Neutrophil (primary cell): Measurements from ENCODE around the gene ZFAND6.

ENCODE experiments used
- H3K27ac ChIP-seq: fragments of 200-600 bp; sonication (generic); 2 replicates; pipeline ENCODE4 v1.5.1; 2016; ENCODE audit warnings: mild to moderate bottlenecking, moderate library complexity
- H3K27me3 ChIP-seq: fragments of 200-600 bp; sonication (generic); 2 replicates; pipeline ENCODE4 v1.6.0; 2016; ENCODE audit warnings: mild to moderate bottlenecking
- H3K36me3 ChIP-seq: fragments of 200-600 bp; sonication (generic); 2 replicates; pipeline ENCODE4 v1.5.1; 2017
- H3K4me1 ChIP-seq, 2 experiments: fragments of 200-600 bp in 1 of 2; sonication (generic) in 1 of 2; 1 replicate in 1 of 2; 2 replicates in 1 of 2; pipeline versions ENCODE4 v1.5.1 to v1.6.1; 2013 to 2016; ENCODE audit warnings: low read depth in 1 of 2, low read length in 1 of 2, mild to moderate bottlenecking in 1 of 2, moderate library complexity in 1 of 2; ENCODE audit not compliant: control insufficient read depth in 1 of 2, insufficient read depth in 1 of 2
- H3K4me3 ChIP-seq, 2 experiments: fragments of 200-600 bp in 1 of 2; sonication (generic) in 1 of 2; 1 replicate in 1 of 2; 2 replicates in 1 of 2; pipeline ENCODE4 v1.5.1; 2013 to 2016; ENCODE audit warnings: low read depth in 1 of 2, low read length in 1 of 2, mild to moderate bottlenecking in 1 of 2, moderate library complexity in 1 of 2
- H3K9me3 ChIP-seq: fragments of 200-600 bp; sonication (generic); 2 replicates; pipeline ENCODE4 v1.5.1; 2016
- TF ChIP-seq, protein P1 (sequence below): fragments of 200-600 bp; sonication (generic); IDR thresholded peaks from 2 replicates; pipeline ENCODE4 v1.5.1; 2016; ENCODE audit warnings: antibody characterized with exemption

The ZFAND6 gene

GRCh38 chr15:80171787-80172186 lies 112.3 kb downstream of the ZFAND6 start:
- TF ChIP-seq, protein P1, sequence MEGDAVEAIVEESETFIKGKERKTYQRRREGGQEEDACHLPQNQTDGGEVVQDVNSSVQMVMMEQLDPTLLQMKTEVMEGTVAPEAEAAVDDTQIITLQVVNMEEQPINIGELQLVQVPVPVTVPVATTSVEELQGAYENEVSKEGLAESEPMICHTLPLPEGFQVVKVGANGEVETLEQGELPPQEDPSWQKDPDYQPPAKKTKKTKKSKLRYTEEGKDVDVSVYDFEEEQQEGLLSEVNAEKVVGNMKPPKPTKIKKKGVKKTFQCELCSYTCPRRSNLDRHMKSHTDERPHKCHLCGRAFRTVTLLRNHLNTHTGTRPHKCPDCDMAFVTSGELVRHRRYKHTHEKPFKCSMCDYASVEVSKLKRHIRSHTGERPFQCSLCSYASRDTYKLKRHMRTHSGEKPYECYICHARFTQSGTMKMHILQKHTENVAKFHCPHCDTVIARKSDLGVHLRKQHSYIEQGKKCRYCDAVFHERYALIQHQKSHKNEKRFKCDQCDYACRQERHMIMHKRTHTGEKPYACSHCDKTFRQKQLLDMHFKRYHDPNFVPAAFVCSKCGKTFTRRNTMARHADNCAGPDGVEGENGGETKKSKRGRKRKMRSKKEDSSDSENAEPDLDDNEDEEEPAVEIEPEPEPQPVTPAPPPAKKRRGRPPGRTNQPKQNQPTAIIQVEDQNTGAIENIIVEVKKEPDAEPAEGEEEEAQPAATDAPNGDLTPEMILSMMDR, result no peak
- Histone ChIP-seq H3K4me1 (peaks cover 0 to 3% of the 10 kb centered on the region in 2 experiments), H3K27me3 (no peaks in the 10 kb centered on the region), H3K9me3 (no peaks in the 10 kb centered on the region), H3K27ac (no peak overlapping the region), H3K4me3 (no peak overlapping the region), H3K36me3 (peaks cover 10% of the 10 kb centered on the region)

DNA sequence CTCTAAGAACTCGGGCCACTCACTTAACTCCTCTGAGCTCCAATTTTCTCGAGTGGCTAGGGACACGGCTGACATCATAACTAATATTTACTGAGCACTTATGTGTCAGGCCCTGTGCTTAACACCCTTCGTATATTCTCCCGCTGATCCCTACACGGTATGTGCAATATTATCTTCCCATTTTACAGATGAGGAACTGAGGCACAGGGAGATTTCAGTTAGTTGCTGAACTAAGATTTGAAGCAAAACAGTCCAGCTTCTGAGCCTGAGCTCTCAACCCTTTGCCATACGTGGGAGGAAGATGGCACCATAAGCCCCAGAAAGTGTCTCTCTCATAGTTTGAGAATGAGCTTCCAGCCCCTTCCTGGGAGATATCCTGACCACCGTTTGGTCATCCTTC lies 112.9 kb downstream of the ZFAND6 start:
- TF ChIP-seq, protein P1, result no peak
- Histone ChIP-seq H3K27ac (no peak overlapping the region), H3K36me3 (peaks cover 10% of the 10 kb centered on the region)

GRCh38 chr15:80173022-80173759 lies 113.7 kb downstream of the ZFAND6 start:
- H3K4me3 ChIP-seq, result no peak overlapping the region
- TF ChIP-seq, protein P1, result peak; percentile 76
- H3K9me3 ChIP-seq, result no peaks in the 10 kb centered on the region
- peaks cover 10% of the 10 kb centered on the region for H3K36me3 ChIP-seq
- peaks cover 0 to 3% of the 10 kb centered on the region in 2 experiments for H3K4me1 ChIP-seq
- no peak overlapping the region for H3K27ac ChIP-seq
- no peaks in the 10 kb centered on the region for H3K27me3 ChIP-seq

More for the DNA sequence above, 112.9 kb downstream of the ZFAND6 start:
- peaks cover 0 to 3% of the 10 kb centered on the region in 2 experiments for H3K4me1 ChIP-seq
- H3K27me3 ChIP-seq, result no peaks in the 10 kb centered on the region
- no peaks in the 10 kb centered on the region for H3K9me3 ChIP-seq
- no peak overlapping the region for H3K4me3 ChIP-seq

GRCh38 chr15:80174017-80174746 lies 114.7 kb downstream of the ZFAND6 start:
- H3K36me3 ChIP-seq, result peaks cover 10% of the 10 kb centered on the region

DNA sequence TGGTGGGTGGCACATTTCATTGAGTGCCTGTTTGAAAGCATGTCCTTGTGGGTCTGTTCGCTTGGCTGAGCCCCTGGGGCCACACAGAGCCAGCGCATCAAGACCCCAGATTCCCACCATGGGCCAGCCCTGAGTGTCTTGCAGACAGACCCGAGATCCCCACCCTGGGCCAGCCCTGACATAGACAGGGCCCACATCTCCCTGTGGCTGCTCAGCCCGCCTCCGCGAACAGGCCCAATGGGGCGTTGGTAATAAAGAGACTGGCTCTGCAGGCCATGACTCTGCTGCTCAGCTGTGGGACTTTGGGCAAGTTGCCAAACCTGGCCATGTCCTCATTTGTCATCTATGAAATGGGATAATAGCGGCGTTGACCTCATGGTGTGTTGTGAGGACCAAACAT lies 116.0 kb downstream of the ZFAND6 start:
- H3K36me3 ChIP-seq, result peaks cover 20% of the 10 kb centered on the region
- H3K27me3 ChIP-seq, result no peaks in the 10 kb centered on the region
- H3K4me3 ChIP-seq, result no peak overlapping the region
- no peaks in the 10 kb centered on the region for H3K9me3 ChIP-seq
- TF ChIP-seq, protein P1, result no peak
- no peak overlapping the region for H3K27ac ChIP-seq
- H3K4me1 ChIP-seq, result peaks cover 0 to 3% of the 10 kb centered on the region in 2 experiments

More at GRCh38 chr15:80174017-80174746, 114.7 kb downstream of the ZFAND6 start:
- no peak overlapping the region for H3K27ac ChIP-seq
- no peak overlapping the region for H3K4me3 ChIP-seq
- peaks cover 0 to 3% of the 10 kb centered on the region in 2 experiments for H3K4me1 ChIP-seq
- no peaks in the 10 kb centered on the region for H3K9me3 ChIP-seq
- TF ChIP-seq, protein P1, result no peak
- no peaks in the 10 kb centered on the region for H3K27me3 ChIP-seq
